Endometrium (tissue), 2 donors: ENCODE results near the gene KRT35.

Source experiments
- FAIRE-seq: peaks from 2 replicates; lab custom pipeline; 2012; peaks lifted over from hg19 to GRCh38; lab: Jason Lieb, UNC
- donor health status: control.
- donor health status: control.

Gene KRT35

DNA sequence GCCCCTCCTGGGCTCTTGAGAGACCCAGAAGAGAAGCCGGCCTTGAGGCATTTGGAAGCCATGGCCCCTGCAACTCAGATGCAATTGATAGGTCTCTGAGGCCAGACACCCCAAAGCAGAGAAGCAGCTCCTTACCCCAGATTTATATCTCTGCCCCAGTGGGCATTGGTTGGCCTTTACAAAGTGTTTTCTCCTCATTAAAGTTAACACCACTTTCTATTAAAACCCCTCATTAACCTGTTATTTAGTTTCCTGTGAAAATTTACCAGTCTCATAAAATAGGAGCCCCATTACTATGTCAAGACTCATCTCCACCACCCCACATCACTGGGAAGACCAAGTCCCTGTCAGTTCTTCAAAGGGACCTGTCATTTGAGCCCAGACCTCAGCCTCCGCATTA is at the start of gene KRT35:
Gene KRT35, minus strand, starts transcription at position 116 of the 400 bp plus-strand sequence. Its CDS starts 54 bp downstream, at position 62.
- FAIRE-seq, result no peak

- FAIRE-seq, result no peak
Measured at GRCh38 chr17:41530062-41531048, 49.4 kb upstream of the KRT35 start.

GRCh38 chr17:41529491-41529915 is 48.6 kb upstream of the KRT35 start:
- FAIRE-seq, result no peak

DNA sequence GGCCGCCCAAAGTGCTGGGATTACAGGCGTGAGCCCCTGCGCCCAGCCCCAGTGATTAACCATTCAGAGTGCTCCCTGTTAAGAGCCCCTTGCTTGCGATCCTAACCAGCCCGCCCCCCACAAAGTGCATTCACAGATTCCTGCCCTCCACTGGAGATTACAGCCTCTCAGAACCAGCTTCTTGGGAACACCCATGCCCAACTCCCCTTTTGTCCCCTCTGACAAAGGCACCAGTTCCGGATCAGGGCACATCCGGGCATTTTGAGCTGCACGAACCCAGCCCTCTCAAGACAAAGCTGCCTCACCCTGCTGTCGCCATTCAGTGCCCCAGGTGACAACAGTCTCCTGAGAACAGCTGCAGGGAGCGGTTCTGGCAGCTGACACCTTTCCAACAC is 48.0 kb upstream of the KRT35 start:
- no peak for FAIRE-seq

- FAIRE-seq, result no peak
Measured at GRCh38 chr17:41527063-41528023, 46.4 kb upstream of the KRT35 start.

DNA sequence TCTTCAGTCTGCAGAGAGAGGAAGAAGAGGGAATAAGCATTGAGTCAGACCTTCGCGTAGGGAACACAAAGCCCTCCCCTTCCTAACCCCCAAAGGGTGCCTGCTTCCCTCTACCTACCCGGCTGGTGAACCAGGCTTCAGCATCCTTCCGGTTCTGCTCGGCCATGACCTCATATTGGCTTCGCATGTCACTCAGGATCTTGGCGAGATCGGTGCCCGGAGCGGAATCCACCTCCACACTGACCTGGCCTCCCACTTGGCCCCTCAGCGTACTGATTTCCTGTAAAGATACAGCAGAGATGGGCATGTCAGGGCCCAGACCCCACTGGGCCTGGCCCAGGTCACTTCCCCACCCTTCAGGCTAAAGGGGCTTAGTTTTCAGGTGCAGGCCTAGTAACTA is 43.3 kb upstream of the KRT35 start:
- no peak for FAIRE-seq

- FAIRE-seq, result no peak
Measured at GRCh38 chr17:41523787-41524186, 42.8 kb upstream of the KRT35 start.

- no peak for FAIRE-seq
Measured at GRCh38 chr17:41523225-41523593, 42.3 kb upstream of the KRT35 start.

GRCh38 chr17:41522301-41523224 is 41.6 kb upstream of the KRT35 start:
- no peak for FAIRE-seq

DNA sequence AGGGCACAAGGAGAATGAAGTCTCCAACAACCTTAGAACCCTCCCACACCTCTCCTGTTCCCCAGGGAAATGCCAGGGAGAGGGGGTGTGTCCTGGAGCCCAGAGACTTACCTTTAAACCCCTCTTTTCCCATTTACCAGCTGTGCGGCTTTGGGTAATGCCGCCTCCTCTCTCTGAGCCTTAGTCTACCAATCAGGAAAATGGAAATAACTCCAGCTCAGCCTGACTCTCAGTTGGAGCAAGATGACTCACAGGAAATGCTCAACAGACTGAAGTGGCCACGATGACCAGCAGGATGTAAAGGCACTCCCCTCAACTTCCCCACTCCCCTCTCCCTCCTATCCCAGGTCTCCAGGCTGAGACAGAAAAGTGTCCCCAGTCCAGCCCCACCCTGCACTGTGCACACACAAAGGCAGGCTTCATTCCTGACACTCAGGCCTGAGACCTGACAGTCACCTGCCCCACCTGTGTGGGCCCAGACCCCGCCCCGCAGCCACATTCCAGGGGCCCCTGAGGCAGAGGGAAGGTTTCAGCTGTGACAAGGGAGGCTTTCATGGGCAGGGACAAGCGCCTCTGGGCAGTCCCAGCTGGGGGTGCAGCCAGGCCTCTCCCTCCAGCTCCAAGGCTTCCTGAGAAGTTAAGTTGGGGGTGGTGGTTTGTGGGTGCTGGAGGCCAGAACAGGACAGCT is 40.8 kb upstream of the KRT35 start:
- no peak for FAIRE-seq

DNA sequence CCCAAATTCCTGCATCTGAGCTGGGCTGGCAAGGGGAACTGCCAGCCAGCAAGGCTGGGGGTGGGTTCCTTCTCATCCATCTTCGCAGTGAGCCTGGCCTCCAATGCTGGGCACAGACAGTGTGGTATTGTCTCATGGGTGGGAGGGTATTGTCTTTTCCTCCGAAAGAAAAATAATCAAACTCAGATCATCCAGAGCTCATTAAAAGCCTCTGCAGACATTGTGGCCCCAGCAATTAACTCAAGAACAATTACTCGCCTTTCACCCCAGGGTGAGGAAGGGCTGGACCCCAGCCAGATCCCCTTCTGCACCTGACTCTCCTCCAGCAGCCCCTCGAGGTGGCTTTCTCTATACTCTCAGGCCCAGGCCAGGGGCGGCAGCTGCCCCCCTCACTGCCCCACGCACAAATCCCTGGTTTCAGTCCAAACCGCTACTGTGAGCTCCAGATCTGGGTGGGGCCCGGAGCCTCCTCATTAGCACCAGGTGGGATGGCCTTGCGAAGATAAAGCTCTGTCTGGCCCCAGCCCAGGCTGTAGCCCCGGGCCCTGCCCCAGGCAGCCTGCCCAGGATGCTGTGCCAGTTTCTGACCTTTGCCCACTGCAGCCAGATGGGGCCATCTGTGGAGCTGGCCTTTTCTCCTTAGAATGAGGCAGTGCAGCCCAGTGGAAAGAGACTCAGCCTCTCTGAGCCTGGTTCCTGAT is 40.0 kb upstream of the KRT35 start:
- no peak for FAIRE-seq

GRCh38 chr17:41519501-41520224 is 38.7 kb upstream of the KRT35 start:
- FAIRE-seq, result no peak

GRCh38 chr17:41518789-41519449 is 38.0 kb upstream of the KRT35 start, which contains the start of gene KRT15:
TSS of gene KRT15 (minus strand) at chr17:41518890. CDS start at chr17:41518827, 63 bp downstream.
- FAIRE-seq, result no peak

- no peak for FAIRE-seq
Measured at GRCh38 chr17:41518031-41518430, 37.1 kb upstream of the KRT35 start.

- FAIRE-seq, result no peak
Measured at GRCh38 chr17:41516830-41517283, 35.9 kb upstream of the KRT35 start.

DNA sequence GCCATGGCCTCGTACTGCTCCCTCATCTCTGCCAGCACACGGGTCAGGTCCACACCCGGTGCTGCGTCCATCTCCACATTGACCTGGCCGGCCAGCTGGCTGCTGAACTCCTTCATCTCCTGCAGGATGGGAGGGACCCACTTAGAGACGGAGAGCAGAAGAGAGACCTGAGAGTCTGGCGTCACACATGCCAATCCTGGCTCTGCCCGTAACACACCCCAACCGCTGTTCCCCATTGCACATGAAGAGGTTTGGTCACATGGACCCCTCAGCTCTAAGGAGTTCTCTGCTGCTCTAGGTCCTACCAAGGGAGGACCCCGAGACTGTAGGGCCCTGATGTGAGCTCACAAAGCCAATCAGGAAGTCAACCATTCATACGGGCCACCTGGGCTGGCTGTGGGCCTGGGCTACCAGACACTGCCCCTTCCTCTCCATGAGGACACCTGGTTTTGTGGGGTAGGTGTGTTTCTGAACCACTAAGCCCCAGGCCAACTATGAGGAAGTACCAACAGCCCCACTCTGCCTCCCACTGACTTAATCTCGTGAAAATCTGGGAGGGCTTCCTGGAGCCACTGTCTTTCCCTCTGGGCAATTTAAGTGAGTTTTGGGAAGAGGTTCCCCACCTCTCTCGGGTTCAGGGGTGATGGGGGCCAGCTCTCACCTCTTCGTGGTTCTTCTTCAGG is 35.3 kb upstream of the KRT35 start:
- no peak for FAIRE-seq

DNA sequence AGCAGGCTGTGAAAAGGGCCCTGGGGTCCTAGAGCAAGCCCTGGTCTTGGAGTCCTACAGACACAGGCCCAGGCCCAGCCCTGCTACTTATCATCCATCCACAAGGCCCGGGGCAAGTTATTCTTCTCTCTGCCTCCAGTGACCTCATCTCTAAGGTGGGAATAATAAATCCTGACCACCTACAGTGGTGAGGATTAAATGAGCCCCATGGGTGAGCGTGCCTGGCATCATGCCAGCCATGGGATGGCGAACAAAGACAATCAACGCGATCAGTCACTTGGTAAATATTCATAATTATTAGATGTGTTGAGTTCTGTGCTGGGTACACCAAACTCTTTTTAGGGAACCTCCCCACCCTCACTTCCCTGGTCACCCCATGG is 32.2 kb upstream of the KRT35 start:
- no peak for FAIRE-seq

DNA sequence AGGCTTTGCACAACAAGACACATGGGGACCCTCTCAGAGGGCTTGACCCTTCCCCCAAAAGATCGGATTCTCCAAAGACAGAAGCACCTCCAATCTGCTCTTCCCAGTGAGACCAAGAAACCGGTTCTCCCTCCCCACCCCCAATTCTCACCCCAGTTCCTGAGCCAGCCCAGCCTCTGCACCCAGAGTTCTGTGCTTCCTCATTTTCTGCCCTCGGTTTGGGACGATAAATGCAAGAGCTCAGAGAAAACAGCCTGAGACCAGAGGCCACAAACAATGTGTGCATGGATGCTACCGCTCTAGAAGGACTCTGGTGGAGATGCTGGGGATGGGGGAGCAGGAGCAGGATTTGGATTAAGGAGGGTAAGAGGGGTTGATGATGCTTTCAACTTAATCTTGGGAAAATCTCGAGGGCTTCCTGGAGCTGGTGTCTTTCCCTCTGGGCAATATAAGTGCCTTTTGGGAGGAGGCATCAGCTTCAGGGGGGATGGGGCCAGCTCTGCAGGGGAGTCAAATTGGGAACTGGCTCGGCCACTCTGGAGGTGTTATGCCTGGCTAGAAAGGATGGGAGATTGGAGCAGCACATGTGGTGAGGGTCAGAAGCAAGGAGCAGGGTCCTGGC is 31.7 kb upstream of the KRT35 start:
- no peak for FAIRE-seq
